Panc1 (cell line): Measurements from ENCODE around the gene SRSF12. TPM values are rescaled to one million over a fixed set of nuclear protein-coding genes. Genes with fewer than 3 reads are reported as not detected.

ENCODE experiments used
- ATAC-seq: fragments of 200-7000 bp; cut with Tn5 transposase; 2 replicates; pipeline ENCODE4 v1.9.1; 2020; ENCODE audit warnings: mild to moderate bottlenecking, moderate library complexity
- BruUV-seq: library from RNA; stranded (reverse); fragments of 400-500 nt; replicated peaks from 2 replicates; lab custom pipeline; 2021; lab: Mats Ljungman, UMichigan
- CTCF ChIA-PET: fragments of 300-600 bp; sonication (Branson Sonifier 250); formaldehyde crosslinking; loops from one replicate; lab custom pipeline; 2022; ENCODE audit warnings: antibody characterized with exemption; lab: Charles Lee
- POLR2A ChIA-PET: fragments of 300-600 bp; sonication (Branson Sonifier 250); formaldehyde crosslinking; loops from one replicate; lab custom pipeline; 2022; ENCODE audit warnings: antibody characterized with exemption; lab: Charles Lee
- DNase-seq: peaks from one replicate; pipeline ENCODE4 v3.0.0-alpha.2; 2010; ENCODE audit warnings: low read depth, low spot score
- H3K27ac ChIP-seq: 2 replicates; pipeline ENCODE4 v1.5.1; 2011; ENCODE audit warnings: mild to moderate bottlenecking, low read length, inconsistent platforms
- H3K27me3 ChIP-seq: fragments of 200-500 bp; sonication (Bioruptor generic); 2 replicates; pipeline ENCODE4 v1.6.0; 2014; ENCODE audit warnings: low read length, inconsistent platforms; ENCODE audit not compliant: control insufficient read depth, insufficient read depth
- H3K36me3 ChIP-seq: fragments of 200-500 bp; sonication (Bioruptor generic); 2 replicates; pipeline ENCODE4 v1.5.1; 2014; ENCODE audit warnings: inconsistent platforms, mild to moderate bottlenecking, low read length, moderate library complexity; ENCODE audit not compliant: control insufficient read depth, insufficient read depth
- H3K4me1 ChIP-seq: 2 replicates; pipeline ENCODE4 v1.5.1; 2011; ENCODE audit warnings: inconsistent platforms, mild to moderate bottlenecking, low read length, moderate library complexity; ENCODE audit not compliant: control insufficient read depth, insufficient read depth
- H3K4me3 ChIP-seq, 2 experiments: 2 replicates each; pipeline ENCODE4 v1.5.1; 2011 to 2012; ENCODE audit warnings: low read depth in 2 of 2, low read length in 2 of 2, mild to moderate bottlenecking in 2 of 2, inconsistent platforms in 1 of 2, moderate library complexity in 1 of 2
- H3K9me3 ChIP-seq: fragments of 200-500 bp; sonication (Bioruptor generic); 2 replicates; pipeline ENCODE4 v1.5.1; 2014; ENCODE audit warnings: low read depth, mild to moderate bottlenecking, inconsistent platforms, low read length, moderate library complexity; ENCODE audit not compliant: control insufficient read depth, insufficient read depth
- POLR2AphosphoS5 ChIP-seq: IDR thresholded peaks from 2 replicates; pipeline ENCODE4 v1.6.1; 2012; ENCODE audit warnings: mild to moderate bottlenecking, low read depth, low read length, moderate library complexity
- SIN3A ChIP-seq: IDR thresholded peaks from 2 replicates; pipeline ENCODE4 v1.6.1; 2012; ENCODE audit warnings: low read depth, mild to moderate bottlenecking, low read length, moderate library complexity, borderline replicate concordance; ENCODE audit not compliant: insufficient read depth
- TCF7L2 ChIP-seq: IDR thresholded peaks from 2 replicates; pipeline ENCODE4 v1.6.1; 2011; ENCODE audit warnings: mild to moderate bottlenecking, low read depth, low read length, inconsistent platforms
- in situ Hi-C: cut with HindIII; loops from 2 replicates; pipeline ENCODE4 v1.10.0; 2016; ENCODE audit warnings: low sequenced_read_pairs, low pct_unique_long_range_greater_than_20kb
- intact Hi-C: fragments of 100-400 bp; cut with micrococcal nuclease; formaldehyde crosslinking; loops from one replicate; pipeline ENCODE4 v1.10.0; 2022; ENCODE audit not compliant: unreplicated experiment
- total RNA-seq: library from RNA; stranded (reverse); gene quantifications from one replicate; pipeline ENCODE4 v1.2.1, GENCODE V29; 2021; ENCODE audit not compliant: unreplicated experiment
- TF ChIP-seq, protein P1 (sequence below), 2 experiments: IDR thresholded peaks; 2 replicates each; pipeline ENCODE4 v1.6.1; 2011 to 2012; ENCODE audit warnings: low read depth in 2 of 2, control low read depth in 1 of 2, low read length in 1 of 2, mild to moderate bottlenecking in 1 of 2, moderate library complexity in 1 of 2; ENCODE audit not compliant: insufficient read depth in 1 of 2
- TF ChIP-seq, protein P2 (sequence below): fragments of 450-650 bp; IDR thresholded peaks from 2 replicates; pipeline ENCODE4 v1.5.1; 2017; ENCODE audit warnings: mild to moderate bottlenecking

SRSF12 gene
- total RNA-seq, 1 experiment from 2014 or later, result 0.28 TPM

DNA sequence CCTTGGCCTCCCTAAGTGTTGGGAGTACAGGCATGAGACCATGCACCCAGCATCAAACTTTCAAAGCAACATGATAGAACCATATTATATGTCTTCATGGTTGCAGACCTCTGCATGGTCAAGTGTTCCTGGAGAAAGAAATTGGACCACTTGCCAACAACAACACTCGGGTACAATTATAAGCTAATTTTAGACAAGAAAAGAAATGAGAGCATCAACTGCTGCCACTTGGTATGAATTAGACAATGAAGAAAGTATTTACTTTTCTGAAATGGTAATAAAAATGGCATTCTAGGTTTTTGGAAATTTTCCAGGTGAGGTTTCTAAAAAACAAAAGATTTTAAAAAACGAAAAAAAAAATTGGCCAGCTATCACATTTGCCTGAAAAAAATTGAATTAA lies 20.3 kb upstream of the SRSF12 start:
- ATAC-seq (no peak), DNase-seq (no peak)
- Histone ChIP-seq H3K4me1 (no peaks in the 10 kb centered on the region), H3K36me3 (no peaks in the 10 kb centered on the region), H3K27me3 (no peaks in the 10 kb centered on the region; the same call in 1 of the 2 replicates), H3K27ac (no peak overlapping the region), H3K4me3 (no peak overlapping the region), H3K9me3 (no peaks in the 10 kb centered on the region)
- TF ChIP-seq SIN3A (no peak), POLR2AphosphoS5 (no peak), TCF7L2 (no peak)
- TF ChIP-seq, protein P1, sequence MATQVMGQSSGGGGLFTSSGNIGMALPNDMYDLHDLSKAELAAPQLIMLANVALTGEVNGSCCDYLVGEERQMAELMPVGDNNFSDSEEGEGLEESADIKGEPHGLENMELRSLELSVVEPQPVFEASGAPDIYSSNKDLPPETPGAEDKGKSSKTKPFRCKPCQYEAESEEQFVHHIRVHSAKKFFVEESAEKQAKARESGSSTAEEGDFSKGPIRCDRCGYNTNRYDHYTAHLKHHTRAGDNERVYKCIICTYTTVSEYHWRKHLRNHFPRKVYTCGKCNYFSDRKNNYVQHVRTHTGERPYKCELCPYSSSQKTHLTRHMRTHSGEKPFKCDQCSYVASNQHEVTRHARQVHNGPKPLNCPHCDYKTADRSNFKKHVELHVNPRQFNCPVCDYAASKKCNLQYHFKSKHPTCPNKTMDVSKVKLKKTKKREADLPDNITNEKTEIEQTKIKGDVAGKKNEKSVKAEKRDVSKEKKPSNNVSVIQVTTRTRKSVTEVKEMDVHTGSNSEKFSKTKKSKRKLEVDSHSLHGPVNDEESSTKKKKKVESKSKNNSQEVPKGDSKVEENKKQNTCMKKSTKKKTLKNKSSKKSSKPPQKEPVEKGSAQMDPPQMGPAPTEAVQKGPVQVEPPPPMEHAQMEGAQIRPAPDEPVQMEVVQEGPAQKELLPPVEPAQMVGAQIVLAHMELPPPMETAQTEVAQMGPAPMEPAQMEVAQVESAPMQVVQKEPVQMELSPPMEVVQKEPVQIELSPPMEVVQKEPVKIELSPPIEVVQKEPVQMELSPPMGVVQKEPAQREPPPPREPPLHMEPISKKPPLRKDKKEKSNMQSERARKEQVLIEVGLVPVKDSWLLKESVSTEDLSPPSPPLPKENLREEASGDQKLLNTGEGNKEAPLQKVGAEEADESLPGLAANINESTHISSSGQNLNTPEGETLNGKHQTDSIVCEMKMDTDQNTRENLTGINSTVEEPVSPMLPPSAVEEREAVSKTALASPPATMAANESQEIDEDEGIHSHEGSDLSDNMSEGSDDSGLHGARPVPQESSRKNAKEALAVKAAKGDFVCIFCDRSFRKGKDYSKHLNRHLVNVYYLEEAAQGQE (IDR thresholded peaks at IDR 0.05; ENCODE audit: insufficient read depth in 1 of 2, low read depth in 2 of 2, low read length in 1 of 2), result no peak
- TF ChIP-seq, protein P2, sequence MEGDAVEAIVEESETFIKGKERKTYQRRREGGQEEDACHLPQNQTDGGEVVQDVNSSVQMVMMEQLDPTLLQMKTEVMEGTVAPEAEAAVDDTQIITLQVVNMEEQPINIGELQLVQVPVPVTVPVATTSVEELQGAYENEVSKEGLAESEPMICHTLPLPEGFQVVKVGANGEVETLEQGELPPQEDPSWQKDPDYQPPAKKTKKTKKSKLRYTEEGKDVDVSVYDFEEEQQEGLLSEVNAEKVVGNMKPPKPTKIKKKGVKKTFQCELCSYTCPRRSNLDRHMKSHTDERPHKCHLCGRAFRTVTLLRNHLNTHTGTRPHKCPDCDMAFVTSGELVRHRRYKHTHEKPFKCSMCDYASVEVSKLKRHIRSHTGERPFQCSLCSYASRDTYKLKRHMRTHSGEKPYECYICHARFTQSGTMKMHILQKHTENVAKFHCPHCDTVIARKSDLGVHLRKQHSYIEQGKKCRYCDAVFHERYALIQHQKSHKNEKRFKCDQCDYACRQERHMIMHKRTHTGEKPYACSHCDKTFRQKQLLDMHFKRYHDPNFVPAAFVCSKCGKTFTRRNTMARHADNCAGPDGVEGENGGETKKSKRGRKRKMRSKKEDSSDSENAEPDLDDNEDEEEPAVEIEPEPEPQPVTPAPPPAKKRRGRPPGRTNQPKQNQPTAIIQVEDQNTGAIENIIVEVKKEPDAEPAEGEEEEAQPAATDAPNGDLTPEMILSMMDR, result no peak
- intact Hi-C loops, result no loop called here
- BruUV-seq, result no TSS peak
- ChIA-PET CTCF (no interaction called here), POLR2A (no interaction called here)
- in situ Hi-C loops, result no loop called here

DNA sequence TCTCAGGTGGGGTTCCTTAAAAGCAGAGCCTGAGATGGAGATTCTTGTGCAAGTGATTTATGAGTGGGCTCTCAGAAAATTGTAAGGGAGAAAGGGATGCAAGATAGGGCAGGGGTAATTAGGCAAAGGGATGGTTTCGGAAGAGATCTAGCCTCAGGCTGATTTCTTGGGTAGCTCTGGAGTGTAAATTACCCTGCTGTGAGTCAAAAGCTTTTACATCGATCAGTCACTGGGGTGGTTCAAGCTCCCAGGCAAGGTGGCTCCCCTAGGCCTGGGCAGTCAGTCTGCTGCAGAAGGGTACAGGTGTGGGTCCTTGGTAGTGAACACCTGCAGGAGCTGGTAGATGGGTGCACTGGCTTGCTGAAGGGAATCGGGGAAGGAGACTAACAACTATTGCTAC lies 16.9 kb upstream of the SRSF12 start:
- Histone ChIP-seq H3K27ac (no peak overlapping the region), H3K27me3 (no peaks in the 10 kb centered on the region; the same call in 1 of the 2 replicates), H3K4me3 (no peak overlapping the region), H3K9me3 (no peaks in the 10 kb centered on the region), H3K4me1 (no peaks in the 10 kb centered on the region), H3K36me3 (no peaks in the 10 kb centered on the region)
- in situ Hi-C loops (no loop called here), intact Hi-C loops (no loop called here)
- ChIA-PET POLR2A (no interaction called here), CTCF (no interaction called here)
- ATAC-seq (no peak), DNase-seq (no peak)
- TF ChIP-seq, protein P1 (IDR thresholded peaks at IDR 0.05; ENCODE audit: insufficient read depth in 1 of 2, low read depth in 2 of 2, low read length in 1 of 2), result no peak
- BruUV-seq, result no TSS peak
